Measurements from ENCODE around the gene CCNJL. TPM values are rescaled to one million over a fixed set of nuclear protein-coding genes. Genes with fewer than 3 reads are reported as not detected.
A peak's percentile ranks its signal among the peaks of the same experiment; 100 is the strongest.

CCNJL gene
- total RNA-seq, 1 donor from 2014 or later, result 1.3 TPM

GRCh38 chr5:160333721-160334120 lies 21.4 kb upstream of the CCNJL start:
- no peak for DNase-seq (ENCODE audit: low spot score)

DNA sequence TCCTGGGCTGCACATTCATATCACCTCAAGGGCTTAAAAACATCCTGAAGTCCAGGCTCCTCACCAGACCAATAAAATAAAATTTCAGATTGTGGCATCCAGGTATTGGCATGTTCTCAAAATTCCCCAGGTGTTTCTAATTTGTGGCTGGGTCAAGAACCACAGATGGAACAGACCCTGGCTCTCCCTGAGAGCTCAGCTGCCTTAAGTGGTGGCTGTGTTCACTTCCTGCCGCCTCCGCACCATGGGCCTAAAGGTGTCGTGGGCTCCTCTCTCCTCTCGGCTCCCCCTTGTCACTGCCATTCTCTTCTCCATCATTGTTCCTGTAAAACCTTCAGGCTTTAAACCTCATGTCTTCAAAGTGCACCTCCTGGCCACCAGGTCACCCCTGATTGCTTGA lies 17.8 kb upstream of the CCNJL start:
- DNase-seq (ENCODE audit: low spot score), result no peak

GRCh38 chr5:160327818-160328217 lies 15.5 kb upstream of the CCNJL start:
- no peak for DNase-seq (ENCODE audit: low spot score)

DNA sequence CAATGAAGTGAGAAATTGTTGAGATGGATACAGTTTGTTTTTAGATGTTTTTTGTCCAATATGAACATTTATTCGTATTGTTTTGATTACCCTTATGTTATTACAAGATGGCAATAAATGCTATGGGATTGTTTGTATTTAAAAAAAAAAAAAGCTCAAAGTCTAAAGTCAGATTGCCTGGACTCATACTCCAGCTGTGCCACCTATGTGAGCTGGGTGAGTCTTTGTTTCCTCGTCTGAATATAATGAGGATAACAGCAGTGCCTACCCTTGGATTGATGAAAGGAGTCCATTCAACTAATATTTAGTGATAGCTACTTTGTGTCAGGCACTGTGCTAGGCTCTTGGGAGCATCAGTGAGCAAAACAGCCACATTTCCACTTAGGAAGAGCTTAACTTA lies 14.6 kb upstream of the CCNJL start:
- no peak for DNase-seq (ENCODE audit: low spot score)

DNA sequence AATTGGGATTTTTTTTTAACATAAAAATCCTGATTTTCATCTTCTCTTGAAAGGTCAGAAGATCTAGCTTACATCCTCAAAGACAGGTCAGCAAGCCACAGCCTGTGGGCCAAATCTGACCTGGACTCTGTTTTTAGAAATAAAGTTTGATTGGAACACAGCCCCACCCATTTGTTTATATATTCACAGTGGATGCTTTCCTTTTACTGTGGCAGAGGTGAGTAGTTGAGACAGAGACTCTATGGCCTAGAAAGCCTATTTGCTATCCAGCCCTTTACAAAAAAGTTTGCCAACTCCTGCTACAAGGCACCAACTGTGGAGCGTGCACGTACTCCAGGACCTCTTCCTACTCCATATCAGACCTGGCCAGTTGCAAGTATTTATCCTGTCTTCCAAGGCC lies 13.4 kb upstream of the CCNJL start:
- no peak for DNase-seq (ENCODE audit: low spot score)

GRCh38 chr5:160324886-160325285 lies 12.5 kb upstream of the CCNJL start:
- DNase-seq (ENCODE audit: low spot score), result no peak

- no peak for DNase-seq (ENCODE audit: low spot score)
Measured at GRCh38 chr5:160318409-160318808, 6.0 kb upstream of the CCNJL start.

DNA sequence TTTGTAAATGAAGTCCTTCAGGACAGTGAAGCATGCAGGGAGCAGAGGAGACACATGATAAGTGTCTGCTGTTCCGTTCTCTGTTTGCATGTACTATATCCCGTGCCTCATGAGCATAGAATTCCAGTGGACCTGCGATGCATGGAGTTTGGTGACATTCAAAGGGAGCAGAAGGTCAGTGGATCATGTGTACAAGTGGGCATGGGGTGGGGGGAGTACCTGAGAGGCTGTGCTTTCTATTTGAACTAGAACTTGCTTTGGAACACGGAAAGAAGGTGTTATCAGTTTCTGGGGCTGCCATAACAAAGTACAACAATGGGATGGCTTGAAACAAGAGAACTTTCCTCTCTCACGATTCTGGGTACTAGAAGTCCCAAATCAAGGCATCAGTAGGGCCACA lies 5.1 kb upstream of the CCNJL start:
- DNase-seq (ENCODE audit: low spot score), result no peak

DNA sequence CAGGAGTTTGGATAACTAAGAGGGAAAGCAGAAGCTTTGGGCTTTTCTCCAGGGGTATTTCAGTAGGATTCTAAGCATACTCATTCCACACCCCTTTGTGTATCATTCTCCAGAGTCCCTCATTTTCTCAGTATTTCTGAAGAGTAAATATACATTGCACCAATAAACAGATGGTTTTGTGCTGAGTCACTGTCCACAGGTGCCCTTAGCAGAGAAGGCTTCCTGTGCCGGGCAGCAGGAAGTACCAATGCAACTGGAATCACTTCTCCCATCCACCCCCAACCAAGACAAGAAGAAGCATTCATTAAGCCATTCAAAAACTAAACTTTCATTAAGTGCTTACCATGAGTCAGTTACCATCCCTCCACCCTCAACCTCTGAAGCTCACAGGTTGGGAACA lies 3.6 kb upstream of the CCNJL start:
- DNase-seq (ENCODE audit: low spot score), result peak; percentile 47

DNA sequence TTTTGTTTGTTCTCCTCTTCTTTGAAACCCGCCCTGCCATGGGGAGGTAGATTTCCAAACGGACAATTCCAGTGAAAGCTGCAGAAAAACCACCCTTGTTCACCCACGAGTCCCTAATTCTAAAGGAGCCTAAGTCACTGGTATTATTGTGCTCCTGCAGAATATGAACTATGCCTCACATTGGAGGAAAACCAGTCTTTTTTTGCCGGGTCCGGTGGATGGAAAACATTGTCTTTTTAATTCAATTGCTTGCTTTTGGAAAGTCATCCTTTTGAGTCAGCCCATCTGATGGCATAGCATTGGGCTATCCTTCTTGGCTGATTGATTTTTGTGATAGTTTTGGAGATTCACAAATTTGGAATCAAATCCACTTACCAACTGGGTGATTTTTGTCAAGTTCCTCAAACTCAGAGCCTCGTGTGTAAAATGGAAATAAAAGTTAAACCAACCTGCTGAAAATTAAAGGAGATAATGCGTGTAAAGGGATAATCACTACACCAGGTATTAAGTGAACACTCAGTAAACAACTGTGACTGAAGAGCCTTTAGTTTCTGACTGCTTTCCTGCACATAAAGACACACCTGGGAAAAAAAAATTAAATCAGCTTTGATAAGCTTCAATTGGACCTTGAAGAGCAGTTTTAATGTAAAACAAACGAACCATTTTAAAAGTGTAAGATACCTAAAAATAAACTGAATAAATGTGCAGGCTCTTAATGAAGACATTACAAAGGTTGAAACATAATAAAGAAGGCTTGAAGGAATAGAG lies 780 bp upstream of the CCNJL start:
- DNase-seq (ENCODE audit: low spot score), result no peak

GRCh38 chr5:160311491-160312133 lies 752 bp downstream of the CCNJL start:
- no peak for DNase-seq (ENCODE audit: low spot score)

GRCh38 chr5:160310552-160311295 lies 1.6 kb downstream of the CCNJL start:
- no peak for DNase-seq (ENCODE audit: low spot score)

DNA sequence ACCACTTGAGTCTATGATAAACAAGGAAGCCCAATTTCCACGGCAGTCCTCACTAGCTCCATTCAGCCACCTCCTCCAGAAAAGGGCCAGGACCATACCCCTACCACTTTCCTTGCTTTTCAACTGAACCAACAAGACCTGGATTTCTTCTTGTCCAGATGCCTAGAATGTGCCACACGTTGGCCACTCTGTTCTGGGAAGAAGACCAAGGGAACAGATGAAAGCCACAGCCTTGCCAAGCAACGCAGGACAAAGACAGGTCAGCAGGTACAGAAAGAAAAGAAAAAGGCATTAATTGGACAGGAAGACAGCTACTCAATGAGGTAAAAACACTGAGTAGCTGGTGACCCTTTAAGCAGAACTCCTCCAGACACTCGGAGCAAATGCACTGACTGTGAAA lies 2.2 kb downstream of the CCNJL start:
- no peak for DNase-seq (ENCODE audit: low spot score)

DNA sequence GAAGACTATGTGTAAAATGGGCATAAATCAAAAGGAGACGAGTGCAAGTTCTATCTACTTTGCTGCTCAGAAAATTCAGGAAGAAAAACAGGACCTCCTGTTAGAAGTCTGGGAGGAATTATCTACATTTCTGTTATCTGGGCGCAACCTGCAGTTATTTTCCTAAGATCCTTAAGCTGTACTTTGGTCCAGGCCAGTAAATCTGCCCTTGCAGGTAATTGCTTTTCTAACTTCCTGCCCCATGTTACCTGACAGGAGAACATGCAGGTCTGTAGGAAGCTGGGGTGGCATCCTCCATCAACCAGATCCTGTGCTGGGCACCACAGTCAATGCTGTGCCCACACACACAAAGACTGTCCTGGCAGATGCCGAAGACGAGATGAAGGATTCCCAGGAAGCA lies 5.7 kb downstream of the CCNJL start:
- DNase-seq (ENCODE audit: low spot score), result no peak

DNA sequence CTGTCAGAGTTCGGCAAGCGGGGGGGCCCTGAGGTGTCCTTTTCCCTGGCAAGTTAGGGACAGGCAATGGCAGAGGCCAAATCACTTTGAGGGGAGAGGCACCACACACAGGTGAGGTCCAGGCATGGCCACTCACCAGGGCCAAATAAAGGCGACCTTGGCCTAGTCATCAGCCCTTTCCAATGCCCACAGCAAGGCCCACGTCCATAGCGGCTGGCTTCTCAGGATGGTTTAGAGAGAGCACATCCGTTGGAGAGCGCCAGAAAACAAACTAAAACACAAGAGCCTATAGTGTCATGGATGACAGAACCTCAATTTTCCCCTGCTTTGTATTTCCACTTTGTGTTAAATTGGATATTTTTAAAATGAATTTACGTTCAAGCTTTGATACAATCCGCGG lies 7.0 kb downstream of the CCNJL start:
- no peak for DNase-seq (ENCODE audit: low spot score)

DNA sequence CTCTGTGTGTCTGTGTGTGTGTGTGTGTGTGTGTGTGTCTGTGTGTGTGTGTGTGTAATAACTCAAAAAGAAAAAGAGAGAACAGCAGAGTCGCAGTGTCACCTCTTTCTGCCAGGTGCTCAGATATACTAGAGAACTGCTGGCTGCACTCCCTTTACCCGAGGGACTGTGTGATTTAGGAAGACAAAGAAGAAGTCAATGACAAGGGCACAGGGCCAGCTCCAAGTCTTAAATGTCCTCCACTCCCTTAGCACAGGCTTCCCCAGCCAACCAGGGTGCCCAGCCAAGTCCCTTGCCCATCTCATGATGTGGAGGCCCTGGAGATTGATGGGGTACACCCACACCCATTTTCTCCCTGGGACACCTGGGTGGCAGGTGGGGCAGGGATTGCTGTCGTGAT lies 8.7 kb downstream of the CCNJL start:
- no peak for DNase-seq (ENCODE audit: low spot score)

DNA sequence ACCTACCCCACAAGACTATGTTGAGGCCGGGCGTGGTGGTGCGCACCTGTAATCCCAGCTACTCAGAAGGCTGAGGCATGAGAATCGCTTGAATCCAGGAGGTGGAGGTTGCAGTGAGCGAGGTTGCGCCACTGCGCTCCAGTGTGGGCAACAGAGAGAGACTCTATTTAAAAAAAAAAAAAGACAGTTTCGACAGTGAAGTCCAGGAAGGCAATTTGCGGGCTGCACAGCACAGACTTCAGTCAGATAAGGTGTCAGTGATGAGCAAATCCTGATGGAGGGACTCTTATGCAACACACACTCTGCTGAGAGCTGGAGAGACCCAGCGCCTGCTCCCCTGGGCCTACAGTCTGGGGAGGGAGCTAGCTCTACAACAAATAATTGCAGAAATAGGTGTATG lies 14.2 kb downstream of the CCNJL start:
- no peak for DNase-seq (ENCODE audit: low spot score)

DNA sequence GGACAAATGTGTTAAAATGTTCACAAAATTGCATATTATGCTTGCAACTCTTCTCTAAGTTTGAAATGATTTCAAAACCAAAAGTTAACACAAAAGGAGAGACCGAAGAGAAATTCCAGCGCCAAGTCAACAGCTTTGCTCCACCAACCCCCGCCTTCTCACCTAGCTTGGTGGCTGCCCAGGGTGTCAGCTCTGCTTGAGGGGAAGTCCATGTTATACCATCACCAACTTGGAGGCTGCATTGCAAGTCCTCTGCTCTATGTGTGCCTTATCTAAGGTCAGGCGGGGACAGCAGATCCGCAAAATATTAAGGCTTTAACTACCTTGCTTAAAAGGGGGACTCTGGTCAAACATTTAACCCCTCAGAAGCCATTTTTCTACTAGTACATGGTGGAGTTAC lies 14.6 kb downstream of the CCNJL start:
- DNase-seq (ENCODE audit: low spot score), result no peak

- DNase-seq (ENCODE audit: low spot score), result no peak
Measured at GRCh38 chr5:160297004-160297403, 15.4 kb downstream of the CCNJL start.

- DNase-seq (ENCODE audit: low spot score), result no peak
Measured at GRCh38 chr5:160296496-160296895, 15.9 kb downstream of the CCNJL start.

- DNase-seq (ENCODE audit: low spot score), result no peak
Measured at GRCh38 chr5:160293901-160294561, 18.3 kb downstream of the CCNJL start.

GRCh38 chr5:160293386-160293785 lies 19.0 kb downstream of the CCNJL start:
- DNase-seq (ENCODE audit: low spot score), result no peak

Measured in mucosa of gallbladder (tissue), 1 donor.